H54 (cell line): ENCODE measurements around the gene SYNCRIP.

ENCODE experiments used
- DNase-seq: peaks from one replicate; pipeline ENCODE4 v3.0.0; 2011; ENCODE audit warnings: low spot score, mixed read lengths; ENCODE audit not compliant: insufficient read length
- FAIRE-seq: peaks from 3 replicates; lab custom pipeline; 2011; peaks lifted over from hg19 to GRCh38; lab: Jason Lieb, UNC
- POLR2A ChIP-seq: IDR thresholded peaks from 2 replicates; pipeline ENCODE4 v1.6.1; 2011; ENCODE audit warnings: low read depth, mild to moderate bottlenecking, low read length

The SYNCRIP gene

GRCh38 chr6:85676086-85676729, 33.5 kb upstream of the SYNCRIP start:
- FAIRE-seq (peak; percentile 15), DNase-seq (no peak)
- no peak for TF ChIP-seq POLR2A

- no peak for TF ChIP-seq POLR2A
- DNase-seq (no peak), FAIRE-seq (peak; percentile 92)
Measured at GRCh38 chr6:85675030-85675819, 32.5 kb upstream of the SYNCRIP start.

- DNase-seq (no peak), FAIRE-seq (no peak)
- no peak for TF ChIP-seq POLR2A
Measured at GRCh38 chr6:85674604-85675003, 31.9 kb upstream of the SYNCRIP start.

- TF ChIP-seq POLR2A: no peak
- FAIRE-seq: peak; percentile 89
- DNase-seq: no peak
Measured at GRCh38 chr6:85673198-85674139, 30.8 kb upstream of the SYNCRIP start.

GRCh38 chr6:85672623-85673022, 29.9 kb upstream of the SYNCRIP start:
- TF ChIP-seq POLR2A: no peak
- no peak for FAIRE-seq
- DNase-seq: no peak

- TF ChIP-seq POLR2A: no peak
- FAIRE-seq (peak; percentile 57), DNase-seq (no peak)
Measured at GRCh38 chr6:85672050-85672449, 29.4 kb upstream of the SYNCRIP start.

GRCh38 chr6:85670573-85670972, 27.9 kb upstream of the SYNCRIP start:
- FAIRE-seq (peak; percentile 62), DNase-seq (no peak)
- TF ChIP-seq POLR2A: no peak

- TF ChIP-seq POLR2A: no peak
- DNase-seq: peak; percentile 27
- peak; percentile 97 for FAIRE-seq
Measured at GRCh38 chr6:85669735-85670194, 27.1 kb upstream of the SYNCRIP start.

GRCh38 chr6:85662251-85662650, 19.6 kb upstream of the SYNCRIP start:
- FAIRE-seq (no peak), DNase-seq (no peak)
- no peak for TF ChIP-seq POLR2A

GRCh38 chr6:85660181-85660611, 17.5 kb upstream of the SYNCRIP start:
- peak; percentile 97 for FAIRE-seq
- no peak for TF ChIP-seq POLR2A
- peak; percentile 61 for DNase-seq

GRCh38 chr6:85650606-85651005, 7.9 kb upstream of the SYNCRIP start:
- FAIRE-seq (peak; percentile 23), DNase-seq (no peak)
- no peak for TF ChIP-seq POLR2A

GRCh38 chr6:85644279-85644762, 1.6 kb upstream of the SYNCRIP start:
- no peak for DNase-seq

GRCh38 chr6:85643537-85644278, 1.0 kb upstream of the SYNCRIP start:
- peak; percentile 76 for TF ChIP-seq POLR2A
- DNase-seq: peak; percentile 78
- peak; percentile 85 for FAIRE-seq

More at GRCh38 chr6:85644279-85644762, 1.6 kb upstream of the SYNCRIP start:
- no peak for TF ChIP-seq POLR2A
- no peak for FAIRE-seq
